Measurements from ENCODE around the gene CENPU.
A peak's percentile ranks its signal among the peaks of the same experiment; 100 is the strongest.
"Not testable (repeated sequence)": the region's sequence is repeated elsewhere in the genome, so short reads cannot be mapped to it uniquely, and the experiment has no call there.

CENPU gene

DNA sequence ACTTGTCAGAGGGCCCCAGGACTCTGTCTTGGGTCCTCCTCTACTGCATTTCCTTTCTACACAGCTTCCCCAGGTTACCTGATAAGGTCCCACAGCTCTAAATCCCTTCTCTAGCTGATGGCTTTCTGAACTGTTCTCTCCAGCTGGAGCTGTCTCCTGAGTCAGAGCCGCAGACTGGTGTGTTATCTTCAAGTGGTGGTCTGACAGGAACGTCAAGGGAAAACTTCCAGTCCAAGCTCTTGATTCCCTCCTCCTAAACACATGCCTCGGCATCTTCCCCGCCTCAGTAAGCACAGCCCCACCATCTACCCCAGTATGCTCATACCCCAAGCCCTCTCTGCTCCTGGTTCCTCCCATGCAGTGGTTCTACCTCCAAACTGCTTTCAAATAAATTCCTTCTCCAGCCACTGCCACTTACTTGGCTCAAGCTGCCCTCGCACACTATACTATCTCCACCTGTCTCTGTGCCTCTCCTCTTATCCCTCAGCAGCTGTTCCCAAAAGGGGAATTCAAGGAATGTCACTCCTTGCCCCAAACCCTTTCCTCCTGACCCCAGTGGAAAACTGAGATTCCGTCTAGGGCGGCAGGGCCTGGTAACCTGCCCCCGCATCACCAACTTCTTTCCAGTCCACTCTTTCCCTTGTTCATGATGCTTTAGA lies 17.2 kb upstream of the CENPU start:
- Histone ChIP-seq H3K27me3 (ENCODE audit: insufficient read depth, insufficient read length) (no peaks in the 10 kb centered on the region), H3K9me3 (ENCODE audit: insufficient read depth, low read length) (no peaks in the 10 kb centered on the region), H3K4me3 (ENCODE audit: insufficient read length, low read depth) (no peak overlapping the region), H3K9ac (ENCODE audit: insufficient read length, low read depth) (no peak overlapping the region), H3K4me1 (ENCODE audit: insufficient read depth, insufficient read length) (peaks cover 3% of the 10 kb centered on the region), H3K36me3 (ENCODE audit: insufficient read depth, insufficient read length, low read length) (no peaks in the 10 kb centered on the region)
- DNase-seq (ENCODE audit: low read depth, low spot score): no peak
- TF ChIP-seq SUZ12 (IDR thresholded peaks at IDR 0.05; ENCODE audit: extremely low read depth, insufficient read depth, insufficient read length) (no peak), YY1 (IDR thresholded peaks at IDR 0.05; ENCODE audit: insufficient read depth, insufficient read length) (no peak), ZNF274 (IDR thresholded peaks at IDR 0.05; ENCODE audit: low read depth, low read length) (no peak)

DNA sequence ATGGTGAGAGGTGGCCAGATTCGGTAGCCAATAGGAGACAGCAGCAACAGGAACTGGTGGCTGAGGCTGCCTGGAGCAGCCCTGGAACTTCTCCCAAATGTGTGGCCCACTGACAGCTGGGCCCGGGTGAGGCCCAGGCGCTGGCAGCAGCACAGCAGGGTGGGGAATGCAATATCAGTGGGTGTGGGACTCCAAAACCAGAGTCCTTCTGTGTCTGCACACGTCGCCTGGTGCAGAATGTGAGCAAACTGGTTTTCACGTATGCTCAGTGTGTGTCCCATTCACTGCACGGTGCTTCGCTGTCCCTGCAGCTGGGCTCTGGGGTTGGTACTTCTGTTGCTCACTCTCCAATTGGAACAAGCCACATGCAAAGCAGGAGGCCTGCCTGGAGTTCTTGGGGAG lies 14.4 kb upstream of the CENPU start:
- Histone ChIP-seq H3K4me1 (ENCODE audit: insufficient read depth, insufficient read length) (peaks cover 3% of the 10 kb centered on the region), H3K9me3 (ENCODE audit: insufficient read depth, low read length) (no peaks in the 10 kb centered on the region), H3K27me3 (ENCODE audit: insufficient read depth, insufficient read length) (no peaks in the 10 kb centered on the region), H3K36me3 (ENCODE audit: insufficient read depth, insufficient read length, low read length) (no peaks in the 10 kb centered on the region), H3K4me3 (ENCODE audit: insufficient read length, low read depth) (no peak overlapping the region), H3K9ac (ENCODE audit: insufficient read length, low read depth) (no peak overlapping the region)
- no peak for TF ChIP-seq SUZ12 (IDR thresholded peaks at IDR 0.05; ENCODE audit: extremely low read depth, insufficient read depth, insufficient read length)
- no peak for TF ChIP-seq ZNF274 (IDR thresholded peaks at IDR 0.05; ENCODE audit: low read depth, low read length)
- no peak for TF ChIP-seq YY1 (IDR thresholded peaks at IDR 0.05; ENCODE audit: insufficient read depth, insufficient read length)
- no peak for DNase-seq (ENCODE audit: low read depth, low spot score)

DNA sequence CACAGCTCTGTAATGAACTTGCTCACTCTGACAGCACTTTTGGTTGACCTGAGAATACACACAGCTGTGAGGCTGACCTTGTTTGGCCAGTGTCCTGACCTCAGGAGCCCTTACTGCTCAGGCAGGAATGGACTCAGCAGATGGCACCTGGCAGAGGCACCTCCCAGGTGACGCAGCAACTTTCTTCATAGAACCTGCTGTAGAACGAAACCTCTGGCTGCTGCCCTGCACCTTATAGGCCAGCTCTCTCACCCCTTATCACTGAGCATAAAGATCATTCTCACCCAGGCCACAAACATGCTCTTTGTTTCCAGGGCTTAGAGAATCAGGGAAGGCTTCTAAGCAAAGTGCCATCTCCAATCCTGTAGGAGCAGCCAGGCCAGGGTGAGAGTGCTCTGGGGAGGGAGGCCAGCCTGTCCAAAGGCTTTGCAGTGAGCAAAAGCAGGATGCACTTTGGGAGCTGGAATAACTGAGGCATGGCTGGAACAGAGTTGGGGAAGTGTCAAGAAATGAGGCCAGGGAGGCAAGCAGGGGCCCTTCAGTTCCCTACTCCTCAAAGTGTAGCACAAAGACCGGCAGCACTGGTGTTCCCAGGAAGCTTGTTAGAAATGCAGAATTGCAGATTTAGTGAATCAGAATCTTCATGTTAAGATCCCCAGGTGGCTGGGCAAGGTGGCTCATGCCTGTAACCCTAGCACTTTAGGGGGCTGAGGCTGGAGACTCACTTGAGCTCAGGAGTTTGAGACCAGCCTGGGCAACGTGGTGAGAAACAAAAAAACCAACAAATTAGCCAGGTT lies 13.3 kb upstream of the CENPU start:
- Histone ChIP-seq H3K4me1 (ENCODE audit: insufficient read depth, insufficient read length) (peaks cover 3% of the 10 kb centered on the region), H3K36me3 (ENCODE audit: insufficient read depth, insufficient read length, low read length) (no peaks in the 10 kb centered on the region), H3K9ac (ENCODE audit: insufficient read length, low read depth) (no peak overlapping the region), H3K4me3 (ENCODE audit: insufficient read length, low read depth) (no peak overlapping the region), H3K27me3 (ENCODE audit: insufficient read depth, insufficient read length) (no peaks in the 10 kb centered on the region), H3K9me3 (ENCODE audit: insufficient read depth, low read length) (no peaks in the 10 kb centered on the region)
- TF ChIP-seq SUZ12 (IDR thresholded peaks at IDR 0.05; ENCODE audit: extremely low read depth, insufficient read depth, insufficient read length) (no peak), YY1 (IDR thresholded peaks at IDR 0.05; ENCODE audit: insufficient read depth, insufficient read length) (no peak), ZNF274 (IDR thresholded peaks at IDR 0.05; ENCODE audit: low read depth, low read length) (no peak)
- no peak for DNase-seq (ENCODE audit: low read depth, low spot score)

DNA sequence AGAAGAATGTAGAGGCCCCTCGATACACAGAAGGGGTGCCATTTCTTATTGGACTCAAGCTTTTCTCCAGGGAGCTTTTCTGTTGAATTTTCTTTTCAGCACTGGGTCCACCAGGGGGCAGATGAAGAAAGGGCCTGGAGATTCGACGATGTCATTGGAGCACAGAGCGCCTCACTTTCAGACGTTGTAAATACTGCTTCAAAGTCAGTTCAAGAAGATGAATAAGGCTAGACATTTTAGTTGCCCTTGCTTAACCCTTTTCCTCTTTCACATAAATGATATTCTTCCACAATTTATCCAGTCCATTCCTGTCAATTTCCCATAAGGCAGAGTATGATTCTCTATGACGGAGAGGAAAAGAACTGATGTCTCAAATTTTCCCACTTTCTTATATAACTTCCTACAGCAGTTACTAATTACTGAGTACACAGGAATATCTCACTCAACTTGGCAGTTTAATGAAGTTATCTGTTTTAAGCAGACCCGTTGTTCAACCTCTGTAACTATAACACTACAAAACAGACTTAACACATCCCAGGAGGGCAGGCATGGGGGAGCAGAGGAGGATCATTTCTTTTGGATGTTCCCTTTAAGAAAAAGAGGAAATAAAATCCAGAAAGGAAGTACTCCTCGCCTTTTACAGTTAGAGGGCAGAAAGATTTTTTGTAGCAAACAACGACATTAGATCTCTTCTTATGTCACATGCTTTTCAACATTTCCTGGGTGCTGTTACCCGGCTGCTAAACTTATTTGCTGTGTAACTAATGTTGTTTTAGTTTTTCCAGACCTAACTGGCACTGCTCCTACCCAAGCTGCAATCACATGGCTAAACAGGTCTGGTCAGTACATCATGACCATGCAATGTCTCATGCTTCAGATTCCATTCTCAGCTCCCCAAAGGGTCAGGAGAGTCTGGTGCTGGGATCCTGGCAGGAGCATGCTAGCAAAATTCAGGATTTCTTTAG lies 12.2 kb upstream of the CENPU start:
- Histone ChIP-seq H3K27me3 (ENCODE audit: insufficient read depth, insufficient read length) (no peaks in the 10 kb centered on the region), H3K9ac (ENCODE audit: insufficient read length, low read depth) (no peak overlapping the region), H3K9me3 (ENCODE audit: insufficient read depth, low read length) (peaks cover 5% of the 10 kb centered on the region; the same call in 1 of the 2 replicates), H3K4me3 (ENCODE audit: insufficient read length, low read depth) (no peak overlapping the region), H3K4me1 (ENCODE audit: insufficient read depth, insufficient read length) (peaks cover 3% of the 10 kb centered on the region), H3K36me3 (ENCODE audit: insufficient read depth, insufficient read length, low read length) (no peaks in the 10 kb centered on the region)
- TF ChIP-seq ZNF274 (IDR thresholded peaks at IDR 0.05; ENCODE audit: low read depth, low read length) (no peak), SUZ12 (IDR thresholded peaks at IDR 0.05; ENCODE audit: extremely low read depth, insufficient read depth, insufficient read length) (no peak), YY1 (IDR thresholded peaks at IDR 0.05; ENCODE audit: insufficient read depth, insufficient read length) (no peak)
- DNase-seq (ENCODE audit: low read depth, low spot score): peak; percentile 40

DNA sequence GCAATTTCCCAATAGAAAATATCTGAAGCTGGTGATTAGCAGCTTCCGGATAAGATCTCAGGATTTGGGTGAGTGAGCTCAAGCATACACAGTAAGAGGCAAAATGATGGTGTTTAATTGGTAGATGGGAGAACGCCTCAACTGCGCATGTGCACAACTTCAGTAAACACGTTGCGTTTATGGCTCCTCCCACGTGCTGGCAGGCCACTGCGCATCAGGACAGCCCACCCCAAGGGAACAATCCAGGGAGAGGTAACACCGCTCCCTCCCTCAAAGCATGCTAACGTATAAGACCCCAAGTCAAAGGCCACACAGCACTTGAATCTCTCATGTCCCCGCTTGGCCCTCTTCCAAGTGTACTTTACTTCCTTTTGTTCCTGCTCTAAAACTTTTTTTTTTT lies 10.3 kb upstream of the CENPU start:
- no peaks in the 10 kb centered on the region for H3K36me3 ChIP-seq (ENCODE audit: insufficient read depth, insufficient read length, low read length)
- H3K27me3 ChIP-seq (ENCODE audit: insufficient read depth, insufficient read length): no peaks in the 10 kb centered on the region
- H3K9ac ChIP-seq (ENCODE audit: insufficient read length, low read depth): no peak overlapping the region
- H3K4me1 ChIP-seq (ENCODE audit: insufficient read depth, insufficient read length): peaks cover 3% of the 10 kb centered on the region
- no peak for TF ChIP-seq ZNF274 (IDR thresholded peaks at IDR 0.05; ENCODE audit: low read depth, low read length)
- TF ChIP-seq SUZ12 (IDR thresholded peaks at IDR 0.05; ENCODE audit: extremely low read depth, insufficient read depth, insufficient read length): no peak
- TF ChIP-seq YY1 (IDR thresholded peaks at IDR 0.05; ENCODE audit: insufficient read depth, insufficient read length): no peak
- no peak overlapping the region for H3K4me3 ChIP-seq (ENCODE audit: insufficient read length, low read depth)
- DNase-seq (ENCODE audit: low read depth, low spot score): no peak
- H3K9me3 ChIP-seq (ENCODE audit: insufficient read depth, low read length): peaks cover 10% of the 10 kb centered on the region; the same call in 1 of the 2 replicates

DNA sequence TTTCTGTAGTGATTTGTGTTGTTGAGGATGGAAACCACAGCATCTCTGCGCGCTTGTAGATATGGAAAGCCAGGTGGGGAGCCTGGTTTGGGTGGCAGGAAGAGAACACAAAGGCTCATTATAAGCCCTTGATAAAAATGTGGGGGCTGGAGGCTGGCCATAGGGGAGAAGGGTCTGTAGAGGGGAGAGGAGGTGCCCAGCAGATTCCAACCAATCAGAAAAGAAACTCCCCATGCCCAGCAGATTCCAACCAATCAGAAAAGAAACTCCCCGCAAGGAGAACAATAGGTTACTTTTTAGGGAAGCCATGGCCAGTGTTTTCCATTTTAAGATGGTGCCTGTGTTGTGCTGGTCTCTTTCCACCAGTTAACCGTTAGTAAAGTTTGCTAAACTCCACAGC lies 9.8 kb upstream of the CENPU start:
- DNase-seq (ENCODE audit: low read depth, low spot score): no peak
- no peak overlapping the region for H3K4me3 ChIP-seq (ENCODE audit: insufficient read length, low read depth)
- peaks cover 3% of the 10 kb centered on the region for H3K4me1 ChIP-seq (ENCODE audit: insufficient read depth, insufficient read length)
- H3K36me3 ChIP-seq (ENCODE audit: insufficient read depth, insufficient read length, low read length): no peaks in the 10 kb centered on the region
- TF ChIP-seq ZNF274 (IDR thresholded peaks at IDR 0.05; ENCODE audit: low read depth, low read length) (no peak), SUZ12 (IDR thresholded peaks at IDR 0.05; ENCODE audit: extremely low read depth, insufficient read depth, insufficient read length) (no peak), YY1 (IDR thresholded peaks at IDR 0.05; ENCODE audit: insufficient read depth, insufficient read length) (no peak)
- H3K9me3 ChIP-seq (ENCODE audit: insufficient read depth, low read length): peaks cover 10% of the 10 kb centered on the region; the same call in 1 of the 2 replicates
- no peak overlapping the region for H3K9ac ChIP-seq (ENCODE audit: insufficient read length, low read depth)
- no peaks in the 10 kb centered on the region for H3K27me3 ChIP-seq (ENCODE audit: insufficient read depth, insufficient read length)

DNA sequence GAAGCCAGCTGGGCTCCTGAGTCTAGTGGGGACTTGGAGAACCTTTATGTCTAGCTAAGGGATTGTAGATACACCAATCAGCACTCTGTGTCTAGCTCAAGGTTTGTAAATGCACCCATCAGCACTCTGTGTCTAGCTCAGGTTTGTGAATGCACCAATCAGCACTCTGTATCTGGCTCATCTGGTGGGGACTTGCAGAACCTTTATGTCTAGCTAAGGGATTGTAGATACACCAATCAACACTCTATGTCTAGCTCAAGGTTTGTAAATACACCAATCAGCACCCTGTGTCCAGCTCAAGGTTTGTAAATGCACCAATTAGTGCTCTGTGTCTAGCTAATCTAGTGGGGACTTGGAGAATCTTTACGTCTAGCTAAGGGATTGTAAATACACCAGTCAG lies 7.8 kb upstream of the CENPU start:
- DNase-seq (ENCODE audit: low read depth, low spot score); H3K4me1 ChIP-seq (ENCODE audit: insufficient read depth, insufficient read length); H3K36me3 ChIP-seq (ENCODE audit: insufficient read depth, insufficient read length, low read length); H3K9ac ChIP-seq (ENCODE audit: insufficient read length, low read depth); H3K4me3 ChIP-seq (ENCODE audit: insufficient read length, low read depth); H3K27me3 ChIP-seq (ENCODE audit: insufficient read depth, insufficient read length); H3K9me3 ChIP-seq (ENCODE audit: insufficient read depth, low read length): not testable (repeated sequence)
